ENCODE data around the gene RNF223.

GRCh38 chr1:1067284-1067859, 6.7 kb downstream of the RNF223 start:
- TF ChIP-seq ISL1 (CRISPR knock-in tag; IDR thresholded peaks at IDR 0.05) = no peak
- TF ChIP-seq ZFP30 (CRISPR knock-in tag; IDR thresholded peaks at IDR 0.05) = no peak

Data from SK-N-SH treated with all-trans-retinoic acid at 6 μM for 48 hours (cell line).